Astrocyte of the cerebellum (primary cell): ENCODE data around the gene TEX101.
A peak's percentile ranks its signal among the peaks of the same experiment; 100 is the strongest.
"Not testable (repeated sequence)": the region's sequence is repeated elsewhere in the genome, so short reads cannot be mapped to it uniquely, and the experiment has no call there.

Experiments
- DNase-seq: peaks from one replicate; pipeline ENCODE4 v3.0.0-alpha.2; 2011; ENCODE audit warnings: low read depth
- H3K4me3 ChIP-seq: 2 replicates; pipeline ENCODE4 v1.5.1; 2011; ENCODE audit warnings: mild to moderate bottlenecking, low read depth, low read length, moderate library complexity
- CTCF ChIP-seq: IDR thresholded peaks from 2 replicates; pipeline ENCODE4 v1.5.1; 2012; ENCODE audit warnings: low read length, low read depth, moderate library complexity, mild to moderate bottlenecking; ENCODE audit errors: missing control alignments
- in situ Hi-C: cut with HindIII; loops from 2 replicates; pipeline ENCODE4 v1.10.0; 2017; ENCODE audit warnings: low sequenced_read_pairs

The TEX101 gene

DNA sequence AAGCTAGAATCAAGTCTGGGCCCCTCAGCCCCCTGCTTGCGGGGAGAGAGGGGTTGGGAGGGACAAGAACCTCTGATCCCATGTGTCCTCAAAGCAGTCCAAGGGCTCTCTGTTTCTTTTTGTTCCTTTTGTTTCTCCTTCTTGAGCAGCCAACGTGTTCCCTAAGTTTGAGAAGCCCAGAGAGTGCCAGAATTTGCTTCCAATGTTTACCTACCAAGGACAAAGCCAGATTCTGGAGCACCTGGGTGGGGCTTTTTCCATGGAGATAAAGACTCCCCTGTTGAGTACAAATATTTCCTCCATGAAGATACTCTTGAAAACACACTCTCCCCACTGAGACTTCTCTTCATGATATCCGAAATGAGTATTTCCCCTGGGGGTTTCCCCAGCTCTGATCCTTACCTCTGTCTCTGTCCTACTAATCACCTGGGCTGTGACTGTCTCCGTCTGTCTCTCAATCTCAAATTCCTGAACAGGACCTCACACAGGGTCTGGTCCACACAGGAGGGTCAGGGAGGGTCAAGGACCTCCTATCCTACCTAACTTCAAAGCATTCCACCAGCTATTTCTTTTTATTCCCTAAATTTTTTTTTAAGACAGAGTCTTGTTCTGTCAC lies 33.8 kb upstream of the TEX101 start:
- H3K4me3 ChIP-seq: no peak overlapping the region
- no peak for DNase-seq
- TF ChIP-seq CTCF: no peak
- in situ Hi-C loops: no loop called here

- H3K4me3 ChIP-seq, DNase-seq, in situ Hi-C loops: not testable (repeated sequence)
These were observed 32.0 kb upstream of the TEX101 start for GRCh38 chr19:43382586-43383216.

- in situ Hi-C loops, DNase-seq, H3K4me3 ChIP-seq: not testable (repeated sequence)
These were observed 31.4 kb upstream of the TEX101 start for GRCh38 chr19:43383254-43383653.

GRCh38 chr19:43383759-43384158 lies 30.9 kb upstream of the TEX101 start:
- H3K4me3 ChIP-seq, DNase-seq, in situ Hi-C loops: not testable (repeated sequence)

DNA sequence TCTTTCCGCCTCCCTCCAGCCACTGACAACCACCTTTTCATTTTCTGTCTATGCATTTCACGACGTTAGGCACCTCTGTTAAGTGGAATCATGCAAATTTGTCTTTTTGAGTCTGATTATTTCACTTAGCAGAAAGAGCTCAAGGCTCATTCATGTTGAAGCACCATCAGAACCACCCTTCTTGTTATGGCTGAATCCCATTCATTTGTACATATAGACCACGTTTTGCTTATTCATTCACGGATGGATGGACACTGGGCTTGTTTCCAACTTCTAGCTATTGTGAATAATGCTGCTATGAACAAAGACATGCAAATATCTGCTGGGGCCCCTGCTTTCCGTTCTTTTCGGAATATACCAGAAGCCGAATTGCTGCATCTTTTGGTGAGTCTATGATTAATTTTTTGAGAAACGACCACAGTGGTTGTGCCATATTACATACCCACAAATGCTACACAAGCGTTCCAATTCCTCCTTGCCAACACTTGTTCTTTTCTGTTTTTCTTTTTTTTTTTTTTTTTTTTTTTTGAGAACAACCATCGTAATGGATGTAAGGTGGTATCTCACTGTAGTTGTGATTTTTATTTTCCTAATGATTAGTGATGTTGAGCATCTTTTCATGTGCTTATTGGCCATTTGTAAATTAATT lies 23.7 kb upstream of the TEX101 start:
- H3K4me3 ChIP-seq, in situ Hi-C loops: not testable (repeated sequence)
- DNase-seq: peak; percentile 49

DNA sequence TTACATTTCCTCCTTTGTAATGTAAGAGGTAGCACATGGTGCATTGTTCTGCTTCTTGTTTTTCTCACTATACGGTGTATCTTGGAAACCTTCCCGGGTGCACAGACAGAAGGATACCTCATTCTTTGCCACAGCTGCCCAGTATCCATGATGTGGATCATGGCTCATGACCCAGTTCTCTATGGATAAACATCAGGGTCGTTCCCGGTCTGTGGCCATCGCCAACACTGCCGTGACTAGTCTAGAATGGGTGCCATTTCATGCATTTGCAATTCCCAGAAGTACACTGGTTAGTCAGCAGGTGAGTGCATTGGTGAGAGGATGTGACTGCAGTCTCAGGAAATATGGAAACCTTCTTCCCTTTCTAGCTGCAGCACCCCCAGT lies 23.1 kb upstream of the TEX101 start:
- H3K4me3 ChIP-seq, DNase-seq, in situ Hi-C loops: not testable (repeated sequence)

- in situ Hi-C loops, H3K4me3 ChIP-seq, DNase-seq: not testable (repeated sequence)
These were observed 21.2 kb upstream of the TEX101 start for GRCh38 chr19:43393501-43393900.

- no peak for DNase-seq
- TF ChIP-seq CTCF: no peak
- H3K4me3 ChIP-seq: no peak overlapping the region
- in situ Hi-C loops: no loop called here
These were observed 19.1 kb upstream of the TEX101 start for GRCh38 chr19:43395561-43395960.

DNA sequence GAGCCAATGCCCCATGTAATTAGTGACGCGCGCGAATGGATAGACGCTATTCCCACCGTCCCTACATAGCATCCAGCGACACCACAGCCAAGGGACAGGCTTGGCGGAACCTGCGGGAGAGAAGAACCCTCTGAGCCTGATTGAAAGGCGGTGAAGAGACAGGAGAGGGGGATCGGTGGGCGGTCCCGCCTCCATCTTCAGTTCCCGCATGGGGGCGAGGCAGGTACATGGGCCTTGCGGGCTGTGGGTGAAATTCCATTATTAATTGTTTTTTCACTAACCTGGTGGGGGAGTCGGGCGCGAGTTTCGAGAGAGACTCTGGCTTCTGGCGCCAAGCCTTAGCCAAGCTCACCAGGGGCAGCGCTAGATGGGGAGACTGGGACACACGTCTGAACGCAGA lies 8.4 kb upstream of the TEX101 start:
- no peak for DNase-seq
- H3K4me3 ChIP-seq: no peak overlapping the region
- in situ Hi-C loops: no loop called here
- TF ChIP-seq CTCF: no peak
